Left renal pelvis (tissue), 4 donors: Measurements from ENCODE around the gene CHST9. TPM values are rescaled to one million over a fixed set of nuclear protein-coding genes. Genes with fewer than 3 reads are reported as not detected.
"Not testable (repeated sequence)": the region's sequence is repeated elsewhere in the genome, so short reads cannot be mapped to it uniquely, and the experiment has no call there.

Experiments
- DNase-seq, 4 donors: peaks; one replicate each; pipeline ENCODE4 v3.0.0-alpha.2; 2013; ENCODE audit warnings: low read depth in 4 of 4, low spot score in 3 of 4
- polyA plus RNA-seq, 4 donors: library from polyadenylated mRNA; unstranded; fragments of 120-200 nt; gene quantifications; one replicate each; pipeline ENCODE4 v1.2.1, GENCODE V29; 2013; ENCODE audit not compliant: insufficient read length in 4 of 4

CHST9 gene
- polyA plus RNA-seq = 1 to 10 TPM; 1.7 to 6.3 (median 4.1) TPM

DNA sequence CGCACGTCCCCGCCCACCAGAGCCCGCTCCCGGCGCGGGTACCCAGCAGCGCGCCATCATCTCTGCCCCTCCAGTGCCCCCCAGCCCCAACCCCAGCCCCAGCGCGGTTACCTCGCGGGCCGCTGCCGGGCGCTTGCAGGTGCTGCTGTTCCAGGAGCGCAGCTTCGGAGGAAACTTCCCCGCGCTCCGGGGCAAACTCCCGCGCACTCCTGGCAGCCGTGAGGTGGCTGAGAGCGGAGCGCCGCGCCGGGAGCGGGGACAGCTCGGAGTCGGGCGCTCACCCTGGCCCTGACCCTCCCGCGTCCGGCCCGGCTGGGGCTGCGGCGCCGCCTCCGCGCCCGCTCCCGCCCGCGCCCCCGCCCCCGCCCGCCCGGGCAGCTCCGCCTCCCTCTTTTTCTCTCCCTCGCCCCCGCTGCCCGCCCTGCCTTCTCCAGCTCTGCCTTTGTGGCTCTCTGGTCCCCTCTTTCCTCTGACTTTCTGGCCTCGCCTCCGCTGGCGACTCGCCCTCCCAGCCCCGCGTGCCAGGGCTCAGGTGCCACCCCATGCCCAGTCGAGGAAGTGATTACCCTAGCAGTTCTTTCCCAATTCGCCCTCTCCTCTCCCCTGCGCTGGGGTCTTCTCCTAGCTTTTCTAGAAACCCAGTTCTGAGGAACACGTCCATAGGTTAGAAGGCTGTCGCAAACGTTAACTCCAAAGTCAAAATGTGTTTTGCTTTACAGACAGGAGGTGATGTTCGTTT is at the start of gene CHST9:
CHST9 (minus strand) TSS at position 284 of the 739 bp plus-strand sequence. CDS start 42,499 bp downstream, outside the sequence.
- no peak for DNase-seq

DNA sequence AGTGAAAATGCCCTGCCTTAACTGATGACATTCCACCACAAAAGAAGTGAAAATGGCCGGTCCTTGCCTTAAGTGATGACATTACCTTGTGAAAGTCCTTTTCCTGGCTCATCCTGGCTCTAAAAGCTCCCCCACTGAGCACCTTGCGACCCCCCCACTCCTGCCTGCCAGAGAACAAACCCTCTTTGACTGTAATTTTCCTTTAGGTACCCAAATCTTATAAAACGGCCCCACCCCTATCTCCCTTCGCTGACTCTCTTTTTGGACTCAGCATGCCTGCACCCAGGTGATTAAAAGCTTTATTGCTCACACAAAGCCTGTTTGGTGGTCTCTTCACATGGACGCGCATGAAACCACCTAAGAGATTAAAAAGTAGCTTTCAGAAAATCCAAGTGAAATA is 47.2 kb upstream of the CHST9 start:
- DNase-seq = not testable (repeated sequence)

- DNase-seq = not testable (repeated sequence)
Observed at GRCh38 chr18:27231671-27232070, 46.6 kb upstream of the CHST9 start.

DNA sequence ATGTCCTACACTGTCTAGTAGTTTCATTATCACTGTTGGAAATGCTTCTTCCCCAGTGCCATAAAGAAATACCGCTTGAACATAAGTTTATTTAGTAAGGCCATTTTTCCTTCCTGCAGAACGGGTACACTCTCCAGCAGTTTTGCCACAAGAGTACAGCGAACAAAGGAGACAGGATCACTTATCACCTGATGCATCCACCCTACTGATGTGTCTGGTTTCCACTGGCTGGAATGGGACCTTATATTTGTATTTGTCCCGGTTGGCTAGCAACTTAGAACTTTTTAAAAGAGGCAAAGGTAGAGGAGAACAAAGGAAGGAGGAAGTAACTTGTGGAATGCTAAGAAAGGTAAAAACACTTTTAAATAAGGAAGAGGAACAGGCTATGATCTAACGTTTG is 46.1 kb upstream of the CHST9 start:
- DNase-seq = not testable (repeated sequence)

GRCh38 chr18:27227721-27228120 is 42.6 kb upstream of the CHST9 start:
- no peak for DNase-seq

GRCh38 chr18:27226556-27227075 is 41.5 kb upstream of the CHST9 start:
- no peak for DNase-seq

GRCh38 chr18:27225947-27226481 is 40.9 kb upstream of the CHST9 start:
- DNase-seq = no peak

DNA sequence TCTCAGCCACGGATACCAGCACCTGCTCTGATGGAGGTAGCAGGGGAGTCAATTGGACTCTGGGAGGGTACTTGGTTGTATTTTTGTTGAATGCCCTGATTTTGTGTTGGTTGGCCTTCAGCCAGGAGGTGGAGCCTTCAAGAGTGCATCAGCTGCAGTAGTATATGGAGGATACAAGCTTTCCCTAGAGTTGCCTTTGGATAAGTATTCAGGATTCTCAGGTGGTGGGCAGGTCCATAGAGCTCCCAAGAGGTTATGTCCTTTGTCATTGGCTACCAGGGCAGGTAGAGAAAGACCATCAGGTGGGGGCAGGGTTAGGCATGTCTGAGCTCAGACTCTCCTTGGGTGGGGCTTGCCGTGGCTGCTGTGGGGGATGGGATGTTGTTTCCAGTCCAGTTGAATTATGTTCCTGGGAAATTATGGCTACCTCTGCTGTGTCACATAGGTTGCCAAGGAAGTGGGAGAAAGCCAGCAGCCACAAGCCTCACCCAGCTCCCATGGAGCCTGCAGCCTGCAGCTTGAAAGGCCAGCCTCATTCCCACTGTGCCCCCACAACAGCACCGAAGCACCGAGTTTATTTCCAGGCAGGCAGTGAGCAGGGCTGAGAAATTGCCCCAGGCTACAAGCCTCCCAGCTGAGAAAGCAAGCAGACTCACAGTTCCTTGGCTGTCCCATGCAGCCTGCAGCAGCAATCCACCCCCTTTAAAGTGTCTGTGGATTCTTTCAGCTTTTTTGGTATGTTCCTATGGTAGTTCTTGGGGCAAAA is 38.6 kb upstream of the CHST9 start:
- DNase-seq = no peak

- DNase-seq = no peak
Observed at GRCh38 chr18:27214831-27215230, 29.7 kb upstream of the CHST9 start.

- no peak for DNase-seq
Observed at GRCh38 chr18:27213123-27213717, 28.1 kb upstream of the CHST9 start.

- no peak for DNase-seq
Observed at GRCh38 chr18:27211569-27211968, 26.5 kb upstream of the CHST9 start.

GRCh38 chr18:27206411-27206810 is 21.3 kb upstream of the CHST9 start:
- no peak for DNase-seq

- no peak for DNase-seq
Observed at GRCh38 chr18:27202741-27203140, 17.6 kb upstream of the CHST9 start.

DNA sequence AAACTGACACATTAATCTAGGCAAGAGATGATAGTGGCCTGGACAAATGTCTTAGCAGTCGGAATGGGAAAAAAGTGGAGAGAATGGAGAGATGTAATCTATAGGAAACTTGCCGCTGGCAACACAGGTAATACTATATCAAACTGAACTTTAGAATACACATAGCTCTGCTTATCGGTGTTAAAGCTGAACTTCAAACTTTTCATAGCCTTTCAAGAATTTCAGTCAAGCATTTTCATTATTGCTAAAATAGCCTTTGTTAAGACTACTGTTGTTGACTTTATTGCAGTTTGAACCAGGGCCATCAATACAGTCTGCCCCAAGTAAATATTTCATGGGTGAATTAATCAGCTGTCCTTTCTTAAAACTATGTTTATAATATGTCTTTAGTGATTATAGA is 12.9 kb upstream of the CHST9 start:
- DNase-seq = no peak

- DNase-seq = no peak
Observed at GRCh38 chr18:27188309-27188708, 3.2 kb upstream of the CHST9 start.

- DNase-seq = no peak
Observed at GRCh38 chr18:27185897-27186296, 789 bp upstream of the CHST9 start.

GRCh38 chr18:27184115-27185024 is 738 bp downstream of the CHST9 start:
- no peak for DNase-seq

- DNase-seq = no peak
Observed at GRCh38 chr18:27181726-27182125, 3.4 kb downstream of the CHST9 start.

- DNase-seq = no peak
Observed at GRCh38 chr18:27178424-27178823, 6.7 kb downstream of the CHST9 start.

DNA sequence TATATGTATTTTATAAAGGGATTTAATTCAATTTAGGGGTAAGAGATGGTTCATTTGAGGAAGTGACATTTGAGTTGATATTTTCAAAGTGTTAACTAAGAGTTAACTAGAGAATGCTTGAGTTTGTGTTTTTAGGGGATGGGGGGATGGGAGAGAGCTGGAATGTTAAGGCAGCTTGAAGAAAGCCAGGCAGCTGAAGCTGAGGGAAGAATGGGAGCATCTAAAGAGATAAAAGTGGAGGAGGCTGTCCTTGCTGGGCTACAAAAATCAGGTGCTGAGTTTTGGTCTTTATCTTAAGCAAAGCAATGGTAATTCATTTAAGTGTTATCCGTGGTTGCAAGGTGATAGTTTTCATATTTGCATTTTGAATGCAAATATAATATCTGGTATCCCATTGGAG is 9.2 kb downstream of the CHST9 start:
- DNase-seq = no peak
